ENCODE measurements around the gene PTTG1IP.

PTTG1IP gene

DNA sequence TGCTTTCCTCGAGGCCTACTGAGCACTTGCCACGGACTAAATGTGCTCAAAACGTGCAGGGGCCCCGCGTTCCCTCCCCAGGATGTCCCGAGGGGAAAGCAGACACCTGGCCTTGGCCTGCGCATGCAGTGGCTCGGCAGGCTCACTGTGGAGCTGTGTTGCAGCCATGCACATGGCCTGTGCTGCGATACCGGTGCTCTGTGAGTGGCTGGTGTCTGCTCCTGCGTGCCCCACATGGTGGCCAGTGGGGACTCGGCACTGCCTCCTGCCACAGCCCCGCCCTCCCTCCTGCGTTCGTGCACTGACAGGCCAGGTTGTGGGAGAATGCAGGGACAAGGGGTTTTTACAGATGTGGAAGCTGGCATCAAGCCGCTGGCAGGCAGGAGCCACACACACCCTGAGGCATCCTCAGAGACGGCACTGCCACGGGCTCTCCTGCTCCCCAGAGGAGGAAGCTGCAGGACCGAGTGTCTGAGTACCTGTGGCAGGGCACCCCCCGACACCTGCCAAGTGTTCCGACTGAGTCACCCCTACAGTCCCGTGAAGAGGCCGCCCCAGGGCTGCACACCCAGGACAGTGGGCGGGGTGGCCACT lies 16.9 kb upstream of the PTTG1IP start:
- no peak for DNase-seq (ENCODE audit: low read depth)
- H3K4me3 ChIP-seq (ENCODE audit: low read depth, low read length), result no peak overlapping the region
- TF ChIP-seq, protein P1, sequence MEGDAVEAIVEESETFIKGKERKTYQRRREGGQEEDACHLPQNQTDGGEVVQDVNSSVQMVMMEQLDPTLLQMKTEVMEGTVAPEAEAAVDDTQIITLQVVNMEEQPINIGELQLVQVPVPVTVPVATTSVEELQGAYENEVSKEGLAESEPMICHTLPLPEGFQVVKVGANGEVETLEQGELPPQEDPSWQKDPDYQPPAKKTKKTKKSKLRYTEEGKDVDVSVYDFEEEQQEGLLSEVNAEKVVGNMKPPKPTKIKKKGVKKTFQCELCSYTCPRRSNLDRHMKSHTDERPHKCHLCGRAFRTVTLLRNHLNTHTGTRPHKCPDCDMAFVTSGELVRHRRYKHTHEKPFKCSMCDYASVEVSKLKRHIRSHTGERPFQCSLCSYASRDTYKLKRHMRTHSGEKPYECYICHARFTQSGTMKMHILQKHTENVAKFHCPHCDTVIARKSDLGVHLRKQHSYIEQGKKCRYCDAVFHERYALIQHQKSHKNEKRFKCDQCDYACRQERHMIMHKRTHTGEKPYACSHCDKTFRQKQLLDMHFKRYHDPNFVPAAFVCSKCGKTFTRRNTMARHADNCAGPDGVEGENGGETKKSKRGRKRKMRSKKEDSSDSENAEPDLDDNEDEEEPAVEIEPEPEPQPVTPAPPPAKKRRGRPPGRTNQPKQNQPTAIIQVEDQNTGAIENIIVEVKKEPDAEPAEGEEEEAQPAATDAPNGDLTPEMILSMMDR (IDR thresholded peaks at IDR 0.05; ENCODE audit: control insufficient read depth, extremely low read depth, insufficient read depth), result no peak

DNA sequence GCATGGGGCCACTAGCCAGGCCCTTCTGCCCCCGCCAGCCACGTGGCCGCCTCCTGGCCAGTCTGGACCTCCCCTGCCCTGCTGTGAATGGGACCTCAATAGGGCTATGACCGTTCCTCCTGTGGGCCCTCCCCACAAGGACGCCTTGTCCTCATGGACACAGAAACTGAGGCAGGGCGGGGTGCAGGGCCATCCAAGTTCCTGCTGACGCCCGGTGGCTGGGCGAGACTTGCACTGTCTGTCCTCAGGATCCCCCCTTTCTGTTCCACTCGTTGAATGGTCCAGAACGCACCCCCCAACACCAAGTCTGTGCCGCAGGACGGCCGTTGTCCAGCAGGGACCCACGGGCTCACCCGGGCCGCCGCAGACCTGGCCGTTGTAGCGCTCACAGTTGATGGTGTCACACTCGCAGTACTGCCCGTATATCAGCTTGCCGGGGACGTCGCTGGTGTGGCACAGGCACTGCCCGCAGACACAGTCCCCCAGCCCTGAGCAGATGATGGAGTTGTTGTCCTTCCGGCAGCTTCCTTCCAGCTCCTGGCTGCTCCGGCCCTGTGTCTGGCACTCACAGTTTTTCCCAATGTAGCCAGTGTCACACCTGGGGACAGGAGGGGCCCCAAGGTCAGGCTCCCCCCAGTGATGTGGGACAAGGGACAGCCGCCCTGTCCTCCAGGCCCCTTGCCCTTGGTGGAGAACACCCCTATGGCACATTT lies 16.3 kb upstream of the PTTG1IP start:
- TF ChIP-seq, protein P1 (IDR thresholded peaks at IDR 0.05; ENCODE audit: control insufficient read depth, extremely low read depth, insufficient read depth), result no peak
- no peak overlapping the region for H3K4me3 ChIP-seq (ENCODE audit: low read depth, low read length)
- no peak for DNase-seq (ENCODE audit: low read depth)

DNA sequence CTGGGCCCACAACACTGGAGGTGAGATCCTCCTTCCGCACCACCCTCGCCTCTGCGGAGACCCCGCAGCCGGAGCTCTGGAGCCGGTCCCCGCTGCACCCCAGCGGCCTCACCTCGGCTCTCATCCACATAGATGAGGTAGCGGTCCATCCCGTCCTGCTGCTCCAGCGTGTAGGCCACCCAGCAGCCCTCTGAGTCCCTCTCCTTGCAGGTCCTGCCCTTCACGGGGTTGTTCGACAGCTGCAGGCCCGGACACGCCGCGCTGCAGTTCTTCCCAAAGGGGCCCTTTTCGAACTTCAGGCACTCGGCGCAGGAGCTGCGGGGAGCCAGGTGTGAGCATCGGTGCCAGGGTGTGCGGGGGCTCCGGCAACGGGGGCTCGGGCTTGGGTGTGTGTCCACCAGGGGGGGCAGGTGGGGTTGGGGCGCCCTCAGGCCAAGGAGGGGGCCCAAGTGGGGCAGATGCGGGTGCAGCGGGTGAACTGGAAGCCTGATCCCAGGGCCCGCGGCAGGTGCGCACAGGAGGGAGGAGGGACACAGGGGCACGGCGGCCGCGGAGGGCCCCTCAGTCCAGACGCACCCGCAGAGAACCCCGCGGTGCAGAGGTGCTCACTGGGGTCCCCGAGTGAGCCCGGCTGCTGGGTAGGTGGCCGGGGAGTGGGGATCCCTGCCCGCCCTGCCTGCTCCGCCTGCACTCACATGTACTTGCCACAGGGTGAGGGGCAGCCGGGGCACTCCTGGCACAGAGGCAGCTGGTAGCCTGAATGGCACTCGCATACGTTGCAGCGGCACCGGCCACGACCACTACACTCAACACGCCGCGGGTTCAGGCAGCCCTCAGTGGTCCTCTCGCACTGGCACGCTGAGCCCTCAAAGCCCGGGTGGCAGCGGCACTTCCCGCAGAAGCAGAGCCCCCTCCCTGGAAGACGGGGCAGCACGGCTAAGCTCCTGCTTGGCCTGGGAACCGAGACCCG lies 15.4 kb upstream of the PTTG1IP start:
- no peak overlapping the region for H3K4me3 ChIP-seq (ENCODE audit: low read depth, low read length)
- DNase-seq (ENCODE audit: low read depth), result no peak
- TF ChIP-seq, protein P1 (IDR thresholded peaks at IDR 0.05; ENCODE audit: control insufficient read depth, extremely low read depth, insufficient read depth), result no peak

DNA sequence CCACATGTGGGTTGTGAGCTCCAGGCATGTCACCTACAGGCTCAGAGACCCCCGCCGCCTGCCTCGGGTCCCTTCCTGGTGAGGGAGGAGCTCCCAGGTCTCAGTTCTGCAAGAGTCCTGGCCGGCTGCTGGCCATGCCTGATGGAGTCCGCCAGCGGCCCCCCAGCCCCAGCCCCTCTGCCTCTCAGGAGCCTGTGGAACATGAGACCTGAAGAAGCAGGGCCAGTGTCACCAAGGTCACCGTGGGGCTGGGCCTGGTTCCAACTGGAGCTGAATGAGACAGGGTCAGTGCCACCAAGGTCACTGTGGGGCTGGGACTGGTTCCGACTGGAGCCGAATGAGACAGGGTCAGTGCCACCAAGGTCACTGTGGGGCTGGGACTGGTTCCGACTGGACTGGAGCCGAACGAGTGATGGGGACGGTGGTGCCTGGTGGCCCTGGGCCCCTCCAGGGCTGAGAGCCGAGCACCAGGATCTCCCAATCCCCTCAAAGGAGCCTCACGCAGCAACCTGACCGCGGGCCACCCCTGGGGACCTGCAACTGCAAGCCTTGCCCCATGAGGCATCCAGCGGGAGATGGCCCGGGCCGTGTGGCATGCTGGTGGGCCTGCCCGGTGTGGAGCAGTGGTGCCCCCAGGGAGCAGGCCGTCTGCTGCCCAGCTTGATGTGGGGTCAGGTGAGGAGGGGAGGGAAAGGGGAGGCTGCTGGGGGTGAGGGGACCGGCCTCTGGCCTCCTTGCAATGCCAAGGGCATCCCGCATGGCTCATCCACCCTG lies 14.5 kb upstream of the PTTG1IP start:
- TF ChIP-seq, protein P1 (IDR thresholded peaks at IDR 0.05; ENCODE audit: control insufficient read depth, extremely low read depth, insufficient read depth), result no peak
- DNase-seq (ENCODE audit: low read depth), result no peak
- H3K4me3 ChIP-seq (ENCODE audit: low read depth, low read length), result no peak overlapping the region

DNA sequence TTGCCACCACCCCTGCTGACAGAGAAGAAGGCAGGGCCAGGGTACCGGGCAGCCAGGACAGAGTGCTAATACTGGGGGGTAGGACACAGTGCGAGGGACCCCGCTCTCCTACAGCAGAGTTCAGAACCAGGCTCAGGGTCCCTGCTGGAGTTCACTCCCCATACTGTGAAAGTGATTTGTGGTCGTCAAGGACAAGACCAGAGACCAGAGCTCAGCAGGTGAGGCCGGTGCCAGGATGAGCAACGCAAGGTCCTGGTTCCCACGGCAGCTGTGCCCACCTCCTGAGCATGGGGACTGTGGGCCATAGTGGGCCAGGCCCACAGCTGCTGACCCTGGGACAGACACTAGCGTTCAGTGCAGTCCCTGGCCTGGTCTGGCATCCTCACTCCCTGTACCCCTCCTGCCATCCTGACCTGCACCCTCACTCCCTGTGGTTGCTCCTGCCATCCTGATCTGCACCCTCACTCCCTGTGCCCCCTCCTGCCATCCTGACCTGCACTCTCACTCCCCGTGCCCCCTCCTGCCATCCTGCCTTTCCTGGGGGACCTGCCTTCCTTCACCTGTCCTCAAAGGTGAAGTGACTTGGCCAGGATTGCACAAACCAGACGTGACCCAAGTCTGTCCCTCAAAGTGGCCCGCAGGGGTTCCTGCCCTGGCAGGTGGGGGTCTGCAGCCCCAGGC lies 13.8 kb upstream of the PTTG1IP start:
- DNase-seq (ENCODE audit: low read depth), result no peak
- TF ChIP-seq, protein P1 (IDR thresholded peaks at IDR 0.05; ENCODE audit: control insufficient read depth, extremely low read depth, insufficient read depth), result no peak
- no peak overlapping the region for H3K4me3 ChIP-seq (ENCODE audit: low read depth, low read length)

Data from LNCaP clone FGC (cell line).